Measurements from ENCODE around the gene ERC2.

Gene ERC2

GRCh38 chr3:56347219-56347871 lies 120.9 kb downstream of the ERC2 start:
- Mint-ChIP-seq H3K36me3 (ENCODE audit: insufficient read depth) (no peaks in the 10 kb centered on the region), H3K4me3 (no peak overlapping the region), H3K27me3 (peaks cover 0 to 24% of the 10 kb centered on the region in 2 donors), H3K4me1 (ENCODE audit: low read depth in 2 of 2) (no peaks in the 10 kb centered on the region), H3K27ac (no peak overlapping the region), H3K9me3 (no peaks in the 10 kb centered on the region)
- DNase-seq (no peak), ATAC-seq (replicated peaks) (no peak)

- Mint-ChIP-seq H3K4me1 (ENCODE audit: low read depth in 2 of 2) (no peaks in the 10 kb centered on the region), H3K27me3 (peaks cover 0 to 25% of the 10 kb centered on the region in 2 donors), H3K36me3 (ENCODE audit: insufficient read depth) (no peaks in the 10 kb centered on the region), H3K4me3 (no peak overlapping the region), H3K27ac (no peak overlapping the region), H3K9me3 (no peaks in the 10 kb centered on the region)
- no peak for ATAC-seq (replicated peaks)
- no peak for DNase-seq
These were observed 125.8 kb downstream of the ERC2 start for GRCh38 chr3:56342475-56342874.

- no peak for ATAC-seq (replicated peaks)
- no peaks in the 10 kb centered on the region for H3K36me3 Mint-ChIP-seq (ENCODE audit: insufficient read depth)
- H3K27me3 Mint-ChIP-seq = peaks cover 8 to 30% of the 10 kb centered on the region in 2 donors
- no peaks in the 10 kb centered on the region for H3K9me3 Mint-ChIP-seq
- no peak overlapping the region for H3K27ac Mint-ChIP-seq
- H3K4me1 Mint-ChIP-seq (ENCODE audit: low read depth in 2 of 2) = no peaks in the 10 kb centered on the region
- H3K4me3 Mint-ChIP-seq = no peak overlapping the region
- no peak for DNase-seq
These were observed 128.6 kb downstream of the ERC2 start for GRCh38 chr3:56339671-56340070.

GRCh38 chr3:56339244-56339643 lies 129.0 kb downstream of the ERC2 start:
- ATAC-seq (replicated peaks) (no peak), DNase-seq (no peak)
- Mint-ChIP-seq H3K36me3 (ENCODE audit: insufficient read depth) (no peaks in the 10 kb centered on the region), H3K27me3 (peaks cover 9 to 25% of the 10 kb centered on the region in 2 donors), H3K4me3 (no peak overlapping the region), H3K9me3 (no peaks in the 10 kb centered on the region), H3K4me1 (ENCODE audit: low read depth in 2 of 2) (no peaks in the 10 kb centered on the region), H3K27ac (no peak overlapping the region)

- Mint-ChIP-seq H3K9me3 (no peaks in the 10 kb centered on the region), H3K4me1 (ENCODE audit: low read depth in 2 of 2) (no peaks in the 10 kb centered on the region), H3K36me3 (ENCODE audit: insufficient read depth) (no peaks in the 10 kb centered on the region), H3K27me3 (peaks cover 30 to 33% of the 10 kb centered on the region in 2 donors), H3K27ac (no peak overlapping the region), H3K4me3 (no peak overlapping the region)
- no peak for ATAC-seq (replicated peaks)
- no peak for DNase-seq
These were observed 132.2 kb downstream of the ERC2 start for GRCh38 chr3:56336023-56336422.

GRCh38 chr3:56324473-56324872 lies 143.8 kb downstream of the ERC2 start:
- DNase-seq = no peak
- Mint-ChIP-seq H3K27me3 (peaks cover 0 to 10% of the 10 kb centered on the region in 2 donors), H3K36me3 (ENCODE audit: insufficient read depth) (no peaks in the 10 kb centered on the region), H3K27ac (no peak overlapping the region), H3K4me3 (no peak overlapping the region), H3K9me3 (no peaks in the 10 kb centered on the region), H3K4me1 (ENCODE audit: low read depth in 2 of 2) (no peaks in the 10 kb centered on the region)
- ATAC-seq (replicated peaks) = no peak

GRCh38 chr3:56323986-56324420 lies 144.3 kb downstream of the ERC2 start:
- Mint-ChIP-seq H3K27ac (no peak overlapping the region), H3K4me1 (ENCODE audit: low read depth in 2 of 2) (no peaks in the 10 kb centered on the region), H3K27me3 (peaks cover 0 to 10% of the 10 kb centered on the region in 2 donors), H3K9me3 (no peaks in the 10 kb centered on the region), H3K36me3 (ENCODE audit: insufficient read depth) (no peaks in the 10 kb centered on the region), H3K4me3 (no peak overlapping the region)
- no peak for ATAC-seq (replicated peaks)
- DNase-seq = no peak

- ATAC-seq (replicated peaks) (no peak), DNase-seq (no peak)
- H3K4me3 Mint-ChIP-seq = no peak overlapping the region
- peaks cover under 1 to 10% of the 10 kb centered on the region in 2 donors for H3K27me3 Mint-ChIP-seq
- no peaks in the 10 kb centered on the region for H3K9me3 Mint-ChIP-seq
- H3K27ac Mint-ChIP-seq = no peak overlapping the region
- no peaks in the 10 kb centered on the region for H3K4me1 Mint-ChIP-seq (ENCODE audit: low read depth in 2 of 2)
- no peaks in the 10 kb centered on the region for H3K36me3 Mint-ChIP-seq (ENCODE audit: insufficient read depth)
These were observed 145.4 kb downstream of the ERC2 start for GRCh38 chr3:56322862-56323261.

GRCh38 chr3:56321892-56322291 lies 146.4 kb downstream of the ERC2 start:
- Mint-ChIP-seq H3K9me3 (no peaks in the 10 kb centered on the region), H3K27ac (no peak overlapping the region), H3K4me3 (no peak overlapping the region), H3K27me3 (peaks cover 0 to 6% of the 10 kb centered on the region in 2 donors), H3K36me3 (ENCODE audit: insufficient read depth) (no peaks in the 10 kb centered on the region), H3K4me1 (ENCODE audit: low read depth in 2 of 2) (no peaks in the 10 kb centered on the region)
- ATAC-seq (replicated peaks) (no peak), DNase-seq (no peak)

- no peak overlapping the region for H3K27ac Mint-ChIP-seq
These were observed 146.9 kb downstream of the ERC2 start for GRCh38 chr3:56321383-56321782.

GRCh38 chr3:56320883-56321282 lies 147.4 kb downstream of the ERC2 start:
- Mint-ChIP-seq H3K27ac (no peak overlapping the region), H3K36me3 (ENCODE audit: insufficient read depth) (no peaks in the 10 kb centered on the region), H3K4me1 (ENCODE audit: low read depth in 2 of 2) (no peaks in the 10 kb centered on the region), H3K27me3 (peaks cover 0 to 6% of the 10 kb centered on the region in 2 donors), H3K4me3 (no peak overlapping the region), H3K9me3 (no peaks in the 10 kb centered on the region)
- ATAC-seq (replicated peaks) = no peak
- no peak for DNase-seq

More at GRCh38 chr3:56321383-56321782, 146.9 kb downstream of the ERC2 start:
- ATAC-seq (replicated peaks) (no peak), DNase-seq (no peak)
- Mint-ChIP-seq H3K27me3 (peaks cover 0 to 6% of the 10 kb centered on the region in 2 donors), H3K4me3 (no peak overlapping the region), H3K36me3 (ENCODE audit: insufficient read depth) (no peaks in the 10 kb centered on the region), H3K4me1 (ENCODE audit: low read depth in 2 of 2) (no peaks in the 10 kb centered on the region), H3K9me3 (no peaks in the 10 kb centered on the region)

GRCh38 chr3:56318891-56319290 lies 149.4 kb downstream of the ERC2 start:
- Mint-ChIP-seq H3K27me3 (peaks cover 0 to 6% of the 10 kb centered on the region in 2 donors), H3K27ac (no peak overlapping the region)

GRCh38 chr3:56316944-56317343 lies 151.3 kb downstream of the ERC2 start:
- peaks cover 6 to 11% of the 10 kb centered on the region in 2 donors for H3K27me3 Mint-ChIP-seq
- ATAC-seq (replicated peaks) = no peak

More at GRCh38 chr3:56318891-56319290, 149.4 kb downstream of the ERC2 start:
- Mint-ChIP-seq H3K36me3 (ENCODE audit: insufficient read depth) (no peaks in the 10 kb centered on the region), H3K4me1 (ENCODE audit: low read depth in 2 of 2) (no peaks in the 10 kb centered on the region), H3K4me3 (no peak overlapping the region), H3K9me3 (no peaks in the 10 kb centered on the region)
- DNase-seq (no peak), ATAC-seq (replicated peaks) (no peak)

GRCh38 chr3:56314842-56315241 lies 153.4 kb downstream of the ERC2 start:
- DNase-seq (no peak), ATAC-seq (replicated peaks) (no peak)
- no peak overlapping the region for H3K4me3 Mint-ChIP-seq
- H3K36me3 Mint-ChIP-seq (ENCODE audit: insufficient read depth) = no peaks in the 10 kb centered on the region
- H3K27me3 Mint-ChIP-seq = peaks cover 10 to 13% of the 10 kb centered on the region in 2 donors
- no peak overlapping the region for H3K27ac Mint-ChIP-seq
- H3K4me1 Mint-ChIP-seq (ENCODE audit: low read depth in 2 of 2) = no peaks in the 10 kb centered on the region
- H3K9me3 Mint-ChIP-seq = no peaks in the 10 kb centered on the region

More at GRCh38 chr3:56316944-56317343, 151.3 kb downstream of the ERC2 start:
- Mint-ChIP-seq H3K36me3 (ENCODE audit: insufficient read depth) (no peaks in the 10 kb centered on the region), H3K9me3 (no peaks in the 10 kb centered on the region), H3K4me1 (ENCODE audit: low read depth in 2 of 2) (no peaks in the 10 kb centered on the region), H3K4me3 (no peak overlapping the region), H3K27ac (no peak overlapping the region)
- DNase-seq = no peak
